HG02870 (cell line): ENCODE data around the gene CRYZ.
"Not testable (repeated sequence)": the region's sequence is repeated elsewhere in the genome, so short reads cannot be mapped to it uniquely, and the experiment has no call there.

Experiments used
- ATAC-seq: cut with Tn5 transposase; IDR thresholded peaks from one replicate; pipeline ENCODE4 v1.9.1; 2021; ENCODE audit warnings: mild to moderate bottlenecking, moderate library complexity; ENCODE audit not compliant: unreplicated experiment

CRYZ gene

DNA sequence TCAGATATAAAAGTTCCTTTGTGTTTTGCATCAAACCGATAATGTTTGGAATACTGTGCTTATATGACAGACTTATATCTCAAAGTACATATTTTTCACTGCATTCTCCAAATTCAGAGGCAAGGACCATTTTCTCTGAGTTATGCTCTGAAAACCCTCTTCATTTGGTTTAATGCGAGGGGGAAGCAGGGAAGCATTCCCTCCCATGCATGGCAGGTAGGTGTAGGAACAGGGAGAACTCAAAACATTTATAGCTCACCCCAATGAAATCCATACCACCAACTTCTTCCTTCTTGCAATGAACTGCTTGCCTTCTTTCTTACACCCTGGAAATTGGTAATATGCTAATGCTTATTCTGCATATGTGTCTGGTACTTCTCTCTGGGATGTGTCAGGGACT lies 48.5 kb downstream of the CRYZ start:
- no peak for ATAC-seq

DNA sequence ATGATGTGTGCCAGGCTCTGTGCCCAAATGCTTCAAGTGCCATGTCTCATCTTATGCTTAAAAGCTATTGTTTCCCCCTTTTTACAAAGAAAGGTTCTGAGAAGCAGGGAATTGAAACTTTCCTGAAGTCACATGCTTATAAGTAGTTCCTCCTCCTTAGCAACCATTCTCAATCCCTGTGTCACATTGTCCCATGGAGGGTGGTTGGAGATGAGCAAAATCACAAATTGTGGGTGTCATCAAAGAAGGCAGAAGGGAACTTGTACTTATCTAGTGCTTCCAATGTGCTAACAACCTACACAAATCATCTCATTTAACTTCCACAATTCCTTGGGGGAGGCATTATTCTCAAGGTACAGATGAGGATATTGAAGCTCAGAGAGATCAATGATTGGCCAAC lies 49.2 kb downstream of the CRYZ start:
- ATAC-seq, result no peak

GRCh38 chr1:74681851-74682250 lies 51.0 kb downstream of the CRYZ start:
- ATAC-seq, result no peak

DNA sequence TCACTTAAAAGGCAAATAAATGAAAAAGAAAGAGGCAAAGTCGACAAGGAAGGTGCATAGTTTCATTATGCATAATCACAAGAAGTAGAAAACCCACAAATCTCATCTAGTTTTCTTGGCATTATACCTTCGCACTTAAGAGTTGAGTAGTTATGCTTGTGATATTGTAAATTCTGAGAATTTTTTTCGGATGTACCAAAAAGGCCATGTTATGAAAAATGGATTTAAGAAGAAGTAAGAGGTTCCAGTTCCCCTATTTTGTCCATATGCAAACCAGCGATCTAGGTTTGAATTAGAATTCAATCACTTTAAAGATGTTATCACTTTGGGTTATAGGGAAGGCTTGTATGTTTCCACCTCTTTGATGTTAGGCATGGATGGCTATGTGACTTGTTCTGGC lies 51.4 kb downstream of the CRYZ start:
- ATAC-seq, result peak; percentile 88

DNA sequence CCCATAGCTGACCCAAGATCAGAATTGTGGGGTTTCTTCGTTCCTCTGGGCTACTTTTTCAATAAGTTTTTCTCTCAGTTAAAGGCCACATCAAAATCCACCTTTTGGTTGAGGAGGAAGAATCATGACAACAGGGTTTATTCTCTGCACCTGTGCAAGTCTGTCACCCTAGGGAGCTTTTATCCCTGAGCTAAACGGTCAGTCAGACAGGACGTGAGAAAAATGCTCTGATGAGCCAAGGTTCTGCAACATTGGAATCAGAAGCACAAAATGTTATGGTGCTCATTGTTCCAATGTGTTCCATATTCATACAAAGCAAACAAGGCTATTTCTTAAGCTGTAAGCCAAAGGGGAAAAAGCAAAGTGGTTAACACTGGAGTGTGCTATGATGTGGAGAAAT lies 51.8 kb downstream of the CRYZ start:
- peak; percentile 20 for ATAC-seq

GRCh38 chr1:74679811-74680210 lies 53.0 kb downstream of the CRYZ start:
- no peak for ATAC-seq

- no peak for ATAC-seq
Observed at GRCh38 chr1:74677926-74678325, 54.9 kb downstream of the CRYZ start.

- peak; percentile 50 for ATAC-seq
Observed at GRCh38 chr1:74674278-74675048, 58.4 kb downstream of the CRYZ start.

DNA sequence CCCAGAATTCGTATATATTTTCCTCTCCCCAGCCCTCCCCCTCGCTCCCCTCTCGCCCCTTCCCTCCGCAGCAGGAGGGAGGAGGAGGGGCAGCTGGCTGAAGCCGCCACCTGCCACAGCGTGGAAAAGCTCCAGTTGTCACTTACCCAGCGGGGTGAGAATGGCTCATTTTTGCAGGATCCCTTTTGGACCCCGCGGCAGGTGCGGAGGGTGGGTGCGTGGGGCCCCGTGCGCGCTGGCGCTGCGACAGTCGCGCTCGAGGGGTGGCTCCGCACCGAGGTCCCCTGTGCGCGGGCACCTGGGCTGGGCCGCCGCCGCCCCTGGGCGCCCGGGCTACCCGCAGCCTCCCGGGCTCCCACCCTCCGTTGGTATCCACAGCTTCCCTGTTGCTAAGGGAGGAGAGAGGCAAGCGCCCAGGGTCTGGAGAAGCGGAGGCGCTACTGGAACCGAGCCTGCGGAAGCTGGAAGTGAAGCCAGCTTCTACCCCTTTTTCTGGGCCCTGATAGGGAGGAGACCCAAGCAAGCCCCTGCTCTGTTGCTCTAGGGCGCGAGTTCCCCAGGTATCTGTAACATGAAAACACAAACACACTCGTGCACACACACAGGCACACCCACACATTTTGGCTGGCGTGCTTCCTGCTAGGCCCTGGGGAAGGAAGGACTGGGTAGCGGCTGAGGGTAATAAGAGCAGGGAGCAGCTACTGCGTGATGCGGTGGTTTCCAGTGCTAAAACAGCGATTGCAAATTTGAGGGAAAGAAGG lies 59.3 kb downstream of the CRYZ start, which contains the start of gene ERICH3:
Gene ERICH3 (minus strand): TSS at position 442 of the 761 bp plus-strand sequence. CDS start 273 bp downstream, at position 169.
- peak; percentile 43 for ATAC-seq

DNA sequence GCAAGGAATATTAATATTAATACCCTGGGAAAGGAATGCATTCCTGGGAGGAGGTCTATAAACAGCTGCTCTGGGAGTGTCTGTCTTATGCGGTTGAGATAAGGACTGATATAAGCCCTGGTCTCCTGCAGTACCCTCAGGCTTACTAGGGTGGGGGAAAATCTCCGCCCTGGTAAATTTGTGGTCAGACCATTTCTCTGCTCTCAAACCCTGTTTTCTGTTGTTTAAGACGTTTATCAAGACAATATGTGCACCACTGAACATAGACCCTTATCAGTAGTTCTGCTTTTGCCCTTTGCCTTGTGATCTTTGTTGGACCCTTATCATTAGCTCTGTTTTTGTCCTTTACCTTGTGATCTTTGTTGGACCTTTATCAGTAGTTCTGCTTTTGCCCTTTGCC lies 62.0 kb downstream of the CRYZ start:
- ATAC-seq, result not testable (repeated sequence)
